ENCODE data around the gene IQGAP2. TPM values are rescaled to one million over a fixed set of nuclear protein-coding genes. Genes with fewer than 3 reads are reported as not detected.
A peak's percentile ranks its signal among the peaks of the same experiment; 100 is the strongest.

The IQGAP2 gene
- total RNA-seq, 1 experiment from 2014 or later, result not detected

DNA sequence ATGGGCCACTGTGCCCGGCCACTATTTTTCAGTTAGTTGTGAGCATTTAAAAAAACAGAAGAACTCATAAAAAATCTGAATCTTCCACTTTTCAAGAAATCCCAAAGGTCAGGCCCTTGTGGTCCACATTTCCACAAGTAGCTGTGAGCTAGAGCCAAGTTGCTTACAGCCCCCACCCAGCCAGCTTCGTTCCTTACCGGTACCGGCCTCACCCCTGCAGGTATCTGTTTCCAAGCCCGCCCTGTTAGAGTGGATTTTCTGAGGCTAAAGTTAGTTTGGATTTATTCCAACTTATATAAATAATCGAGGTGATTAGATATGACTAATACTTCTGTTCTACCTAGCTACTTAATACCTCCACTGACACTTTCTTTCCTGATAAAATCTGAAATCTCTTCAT, 139.2 kb downstream of the IQGAP2 start:
- no peak overlapping the region for H3K27ac ChIP-seq
- TF ChIP-seq, protein P1, sequence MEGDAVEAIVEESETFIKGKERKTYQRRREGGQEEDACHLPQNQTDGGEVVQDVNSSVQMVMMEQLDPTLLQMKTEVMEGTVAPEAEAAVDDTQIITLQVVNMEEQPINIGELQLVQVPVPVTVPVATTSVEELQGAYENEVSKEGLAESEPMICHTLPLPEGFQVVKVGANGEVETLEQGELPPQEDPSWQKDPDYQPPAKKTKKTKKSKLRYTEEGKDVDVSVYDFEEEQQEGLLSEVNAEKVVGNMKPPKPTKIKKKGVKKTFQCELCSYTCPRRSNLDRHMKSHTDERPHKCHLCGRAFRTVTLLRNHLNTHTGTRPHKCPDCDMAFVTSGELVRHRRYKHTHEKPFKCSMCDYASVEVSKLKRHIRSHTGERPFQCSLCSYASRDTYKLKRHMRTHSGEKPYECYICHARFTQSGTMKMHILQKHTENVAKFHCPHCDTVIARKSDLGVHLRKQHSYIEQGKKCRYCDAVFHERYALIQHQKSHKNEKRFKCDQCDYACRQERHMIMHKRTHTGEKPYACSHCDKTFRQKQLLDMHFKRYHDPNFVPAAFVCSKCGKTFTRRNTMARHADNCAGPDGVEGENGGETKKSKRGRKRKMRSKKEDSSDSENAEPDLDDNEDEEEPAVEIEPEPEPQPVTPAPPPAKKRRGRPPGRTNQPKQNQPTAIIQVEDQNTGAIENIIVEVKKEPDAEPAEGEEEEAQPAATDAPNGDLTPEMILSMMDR (conservative IDR thresholded peaks at IDR 0.05), result no peak
- TF ChIP-seq EZH2 (IDR thresholded peaks at IDR 0.05; ENCODE audit: low read depth), result no peak
- H3K27me3 ChIP-seq (ENCODE audit: insufficient read depth, low read depth), result peaks cover 5% of the 10 kb centered on the region
- H4K20me1 ChIP-seq (ENCODE audit: insufficient read depth), result no peaks in the 10 kb centered on the region
- BruUV-seq (replicated peaks), result no TSS peak
- ChIA-PET CTCF (no interaction called here), POLR2A (ENCODE audit: unreplicated experiment) (interaction anchor here (0.7 kb wide), 1 partner anchor 65 kb away, joined by 4 read pairs; no protein-coding TSS in a partner anchor)
- H3K4me3 ChIP-seq, result no peak overlapping the region
- intact Hi-C loops (cut with micrococcal nuclease; ENCODE audit: unreplicated experiment), result no loop called here
- H3K36me3 ChIP-seq (ENCODE audit: low read depth), result no peaks in the 10 kb centered on the region
- DNase-seq, result no peak
- no peak overlapping the region for H3K4me2 ChIP-seq
- no peaks in the 10 kb centered on the region for H3F3A ChIP-seq (ENCODE audit: insufficient read depth, low read depth)
- no peaks in the 10 kb centered on the region for H3K9me3 ChIP-seq (ENCODE audit: insufficient read depth, low read depth)
- H3K4me1 ChIP-seq (replicated peaks; ENCODE audit: insufficient read depth), result no peaks in the 10 kb centered on the region
- H3K9me2 ChIP-seq (ENCODE audit: insufficient read depth), result no peaks in the 10 kb centered on the region
- H3K79me2 ChIP-seq (ENCODE audit: low read depth), result no peaks in the 10 kb centered on the region
- H2AFZ ChIP-seq, result no peak overlapping the region

DNA sequence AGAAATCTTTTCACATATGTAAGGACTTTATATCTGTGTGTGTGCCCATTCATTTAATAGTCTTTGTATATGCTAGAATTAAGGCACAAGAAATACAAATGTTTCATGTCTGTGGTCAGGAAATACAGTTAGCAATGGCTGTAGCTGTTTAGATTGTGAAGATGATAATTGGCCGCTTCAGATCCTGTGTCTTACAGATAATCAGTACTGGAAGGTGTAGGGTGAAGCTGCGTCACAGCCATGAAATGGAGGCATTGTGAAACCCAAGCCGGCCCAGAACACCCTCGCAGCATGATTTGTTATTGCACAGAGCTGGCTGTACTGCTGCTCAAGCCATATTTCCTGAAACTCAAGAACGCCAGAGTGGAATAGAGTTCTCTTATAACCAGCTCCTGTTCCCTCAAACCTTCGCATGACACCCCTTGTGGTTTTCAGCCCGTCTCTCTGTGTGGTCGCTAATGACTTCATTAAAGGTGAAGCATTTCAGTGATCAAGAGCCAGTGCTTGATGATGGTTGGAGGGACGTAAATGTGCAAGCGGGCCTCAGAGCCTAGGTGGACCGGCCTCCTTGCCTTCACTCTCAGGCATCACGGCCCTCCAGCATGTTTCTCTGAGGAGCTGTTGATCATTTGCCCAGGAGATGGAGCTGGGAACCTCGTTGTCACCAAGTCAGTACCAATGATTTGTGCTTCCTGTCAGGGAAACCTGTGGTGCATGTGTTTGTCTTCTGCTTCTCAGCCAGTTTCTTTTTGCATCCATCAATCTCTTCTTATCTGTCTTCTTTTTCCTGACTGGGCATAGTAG, 140.0 kb downstream of the IQGAP2 start:
- H3K27me3 ChIP-seq (ENCODE audit: insufficient read depth, low read depth), result peaks cover 8% of the 10 kb centered on the region
- H3K79me2 ChIP-seq (ENCODE audit: low read depth), result no peaks in the 10 kb centered on the region
- no peaks in the 10 kb centered on the region for H3K9me3 ChIP-seq (ENCODE audit: insufficient read depth, low read depth)
- DNase-seq, result no peak
- no peak for TF ChIP-seq EZH2 (IDR thresholded peaks at IDR 0.05; ENCODE audit: low read depth)
- TF ChIP-seq, protein P1 (conservative IDR thresholded peaks at IDR 0.05), result no peak
- intact Hi-C loops (cut with micrococcal nuclease; ENCODE audit: unreplicated experiment), result no loop called here
- H4K20me1 ChIP-seq (ENCODE audit: insufficient read depth), result no peaks in the 10 kb centered on the region
- no TSS peak for BruUV-seq (replicated peaks)
- no peak overlapping the region for H3K4me2 ChIP-seq
- no peaks in the 10 kb centered on the region for H3K36me3 ChIP-seq (ENCODE audit: low read depth)
- CTCF ChIA-PET, result no interaction called here
- H3F3A ChIP-seq (ENCODE audit: insufficient read depth, low read depth), result no peaks in the 10 kb centered on the region
- POLR2A ChIA-PET (ENCODE audit: unreplicated experiment), result no interaction called here
- H2AFZ ChIP-seq, result no peak overlapping the region
- no peak overlapping the region for H3K4me3 ChIP-seq
- H3K4me1 ChIP-seq (replicated peaks; ENCODE audit: insufficient read depth), result no peaks in the 10 kb centered on the region
- no peak overlapping the region for H3K27ac ChIP-seq
- no peaks in the 10 kb centered on the region for H3K9me2 ChIP-seq (ENCODE audit: insufficient read depth)

DNA sequence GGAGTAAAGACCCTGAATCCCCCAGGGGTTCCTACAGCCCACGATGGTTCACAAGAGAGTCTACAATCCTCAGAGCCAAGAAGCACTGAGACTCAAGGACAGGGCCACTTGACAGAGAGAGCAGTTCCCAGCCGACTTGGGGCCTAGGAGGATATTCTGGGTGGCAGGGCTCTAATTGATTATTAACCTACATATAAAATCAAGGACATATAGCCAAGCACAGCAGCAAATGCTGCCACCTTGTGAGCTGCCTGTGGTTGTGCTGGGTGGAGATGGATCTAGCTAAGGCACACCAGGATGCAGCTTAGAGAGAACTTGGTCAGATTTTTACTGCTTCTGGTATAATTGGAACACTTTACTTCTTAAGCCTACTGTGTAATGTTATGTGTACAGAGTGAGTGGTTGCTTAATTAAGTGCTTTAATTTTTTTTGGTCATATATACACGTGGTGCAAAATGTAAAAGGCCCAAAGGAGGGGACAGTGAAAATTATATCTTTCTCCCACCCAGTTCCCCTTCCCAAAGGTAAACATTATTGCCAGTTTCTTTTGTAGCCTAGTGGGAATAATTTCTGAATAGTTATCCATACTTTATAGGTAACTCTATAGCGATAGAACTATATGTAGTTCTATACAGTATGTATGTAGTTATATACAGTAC, 141.3 kb downstream of the IQGAP2 start:
- Histone ChIP-seq H3K79me2 (ENCODE audit: low read depth) (no peaks in the 10 kb centered on the region), H3F3A (ENCODE audit: insufficient read depth, low read depth) (no peaks in the 10 kb centered on the region), H3K4me1 (replicated peaks; ENCODE audit: insufficient read depth) (no peaks in the 10 kb centered on the region), H3K4me2 (no peak overlapping the region), H3K9me3 (ENCODE audit: insufficient read depth, low read depth) (no peaks in the 10 kb centered on the region), H3K36me3 (ENCODE audit: low read depth) (no peaks in the 10 kb centered on the region), H4K20me1 (ENCODE audit: insufficient read depth) (no peaks in the 10 kb centered on the region), H2AFZ (no peak overlapping the region), H3K27me3 (ENCODE audit: insufficient read depth, low read depth) (peaks cover 8% of the 10 kb centered on the region), H3K9me2 (ENCODE audit: insufficient read depth) (no peaks in the 10 kb centered on the region), H3K4me3 (no peak overlapping the region), H3K27ac (no peak overlapping the region)
- BruUV-seq (replicated peaks), result no TSS peak
- ChIA-PET POLR2A (ENCODE audit: unreplicated experiment) (interaction anchor here (0.5 kb wide), 1 partner anchor 236 kb away, joined by 3 read pairs; no protein-coding TSS in a partner anchor), CTCF (interaction anchor here (0.6 kb wide), 1 partner anchor 809 kb away, joined by 3 read pairs; no protein-coding TSS in a partner anchor)
- intact Hi-C loops (cut with micrococcal nuclease; ENCODE audit: unreplicated experiment), result loop anchor here (1.0 kb wide), 1 partner anchor 206 kb away; no protein-coding TSS in a partner anchor
- TF ChIP-seq, protein P1 (conservative IDR thresholded peaks at IDR 0.05), result peak; percentile 64
- no peak for TF ChIP-seq EZH2 (IDR thresholded peaks at IDR 0.05; ENCODE audit: low read depth)
- DNase-seq, result no peak
